ENCODE results near the gene TNFAIP8L2. TPM values are rescaled to one million over a fixed set of nuclear protein-coding genes. Genes with fewer than 3 reads are reported as not detected.

Gene TNFAIP8L2
- total RNA-seq: 1.4 TPM
- long read RNA-seq, partial matches to known transcripts: 0 of 3 reads
- long read RNA-seq, other reads (novel, unspliced or antisense): 1 of 3 reads

- peak; percentile 65 for ATAC-seq
- peak; percentile 73 for DNase-seq
- intact Hi-C loops (cut with micrococcal nuclease): loop anchor here (5.0 kb wide), 1 partner anchor 59 kb away; no protein-coding TSS in a partner anchor
Observed at GRCh38 chr1:151156515-151156819, at the start of gene TNFAIP8L2. TSS of gene TNFAIP8L2 (plus strand) at chr1:151156649. CDS start at chr1:151158698, 2,049 bp downstream.

- intact Hi-C loops (cut with micrococcal nuclease): no loop called here
- ATAC-seq: no peak
- no peak for DNase-seq
Observed at GRCh38 chr1:151106894-151107293, 49.6 kb upstream of the TNFAIP8L2 start.

GRCh38 chr1:151108331-151108730, 48.1 kb upstream of the TNFAIP8L2 start:
- intact Hi-C loops (cut with micrococcal nuclease): no loop called here
- ATAC-seq: no peak

GRCh38 chr1:151113877-151114276, 42.6 kb upstream of the TNFAIP8L2 start:
- intact Hi-C loops (cut with micrococcal nuclease): no loop called here
- DNase-seq: no peak
- no peak for ATAC-seq

More at GRCh38 chr1:151108331-151108730, 48.1 kb upstream of the TNFAIP8L2 start:
- no peak for DNase-seq

DNA sequence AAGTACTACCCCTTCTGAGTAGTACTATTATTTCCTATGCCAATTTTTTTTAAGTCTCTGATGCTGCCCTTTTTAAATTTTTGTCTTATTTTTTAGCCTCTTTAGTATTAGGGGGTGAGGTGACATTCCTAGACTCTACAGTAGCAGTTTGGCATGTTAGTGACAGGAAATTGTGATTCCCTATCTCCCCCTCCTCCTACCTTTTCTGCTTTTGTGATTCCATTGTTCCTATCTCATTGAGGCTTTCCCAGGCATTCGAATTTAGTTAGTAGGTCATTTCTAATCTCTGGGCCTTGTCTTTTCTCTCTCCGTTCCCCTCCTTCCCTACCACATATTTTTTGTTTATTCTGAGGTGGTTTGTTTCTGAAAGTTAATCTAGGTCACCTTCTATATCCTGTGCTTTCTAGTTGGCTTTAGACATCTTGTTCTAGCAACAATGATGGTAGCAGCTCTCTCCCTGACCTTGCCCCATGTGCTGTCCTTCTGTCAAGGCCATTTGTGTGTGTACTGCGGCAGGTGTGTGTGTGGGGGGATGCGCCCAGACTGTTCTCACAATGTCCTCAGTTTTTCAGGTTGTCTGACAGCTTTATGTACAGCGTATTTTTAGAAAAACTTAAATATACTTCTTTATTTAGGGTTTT, 31.6 kb upstream of the TNFAIP8L2 start:
- ATAC-seq (no peak), DNase-seq (no peak)
- intact Hi-C loops (cut with micrococcal nuclease): no loop called here

GRCh38 chr1:151128800-151129199, 27.6 kb upstream of the TNFAIP8L2 start:
- ATAC-seq (no peak), DNase-seq (no peak)
- intact Hi-C loops (cut with micrococcal nuclease): no loop called here

GRCh38 chr1:151130987-151131586, 25.4 kb upstream of the TNFAIP8L2 start:
- ATAC-seq (peak; percentile 90), DNase-seq (peak; percentile 87)
- intact Hi-C loops (cut with micrococcal nuclease): no loop called here

- ATAC-seq (peak; percentile 65), DNase-seq (peak; percentile 52)
- intact Hi-C loops (cut with micrococcal nuclease): no loop called here
Observed at GRCh38 chr1:151131701-151132334, 24.6 kb upstream of the TNFAIP8L2 start.

GRCh38 chr1:151132335-151133017, 24.0 kb upstream of the TNFAIP8L2 start:
- DNase-seq (no peak), ATAC-seq (no peak)
- intact Hi-C loops (cut with micrococcal nuclease): no loop called here

DNA sequence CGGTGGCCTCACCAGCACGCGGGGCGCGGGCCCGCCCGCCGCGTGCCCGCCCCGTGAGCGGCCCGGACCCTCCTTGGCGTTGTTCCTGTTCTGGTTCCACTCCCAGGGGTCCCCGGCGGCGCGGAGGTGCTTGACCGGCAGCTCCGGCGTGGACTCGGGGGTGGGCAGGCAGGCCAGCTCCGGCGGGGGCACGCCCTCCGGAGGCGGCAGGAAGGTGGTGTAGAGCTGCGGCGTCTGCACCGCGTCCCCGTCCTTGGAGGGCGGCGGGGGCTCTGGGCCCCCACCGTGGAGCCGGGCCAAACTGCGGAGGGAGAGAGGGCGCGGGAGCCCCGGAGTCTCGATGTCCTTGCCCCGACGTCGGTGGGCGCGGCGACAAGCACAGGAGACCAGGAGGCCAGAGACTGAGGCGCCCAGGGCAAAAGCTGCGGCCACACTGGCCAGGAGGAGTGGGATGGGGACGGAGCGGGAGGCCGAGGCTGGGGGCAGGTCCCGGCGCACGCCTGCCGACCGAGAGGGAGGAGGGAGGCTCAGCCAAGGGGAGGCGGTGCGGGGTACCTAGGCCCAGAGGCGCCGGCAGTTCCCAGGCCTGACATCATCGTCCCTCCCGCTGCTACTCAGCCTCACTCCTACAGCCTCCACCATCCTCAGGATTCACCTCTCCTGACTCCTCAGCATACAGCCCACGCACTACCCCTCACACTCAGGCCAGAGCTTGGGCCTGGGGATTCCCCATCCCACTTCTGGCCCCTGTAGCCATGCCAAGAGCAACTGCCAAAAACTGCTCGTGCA, 23.2 kb upstream of the TNFAIP8L2 start:
- no peak for DNase-seq
- ATAC-seq: peak; percentile 1
- intact Hi-C loops (cut with micrococcal nuclease): no loop called here

DNA sequence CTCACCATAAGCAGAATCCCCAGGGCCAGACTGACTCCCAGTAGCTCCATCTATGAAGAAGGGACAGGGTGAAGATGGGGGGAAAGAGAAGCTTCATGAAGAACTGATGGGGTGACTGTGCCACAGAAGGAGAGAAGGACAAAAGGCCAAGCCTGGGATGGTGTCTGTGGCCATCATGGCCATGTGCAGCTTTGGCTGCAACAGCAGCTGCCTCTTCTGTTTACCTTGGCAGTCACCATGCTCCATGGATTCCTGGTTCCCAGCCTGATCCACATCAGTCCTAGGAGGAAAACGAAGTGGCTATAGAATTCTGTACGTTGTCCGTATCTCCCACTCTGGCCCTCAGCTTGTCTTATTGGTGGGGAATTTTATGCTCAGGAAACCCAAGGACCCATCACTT, 22.1 kb upstream of the TNFAIP8L2 start:
- DNase-seq (no peak), ATAC-seq (no peak)
- intact Hi-C loops (cut with micrococcal nuclease): no loop called here

DNA sequence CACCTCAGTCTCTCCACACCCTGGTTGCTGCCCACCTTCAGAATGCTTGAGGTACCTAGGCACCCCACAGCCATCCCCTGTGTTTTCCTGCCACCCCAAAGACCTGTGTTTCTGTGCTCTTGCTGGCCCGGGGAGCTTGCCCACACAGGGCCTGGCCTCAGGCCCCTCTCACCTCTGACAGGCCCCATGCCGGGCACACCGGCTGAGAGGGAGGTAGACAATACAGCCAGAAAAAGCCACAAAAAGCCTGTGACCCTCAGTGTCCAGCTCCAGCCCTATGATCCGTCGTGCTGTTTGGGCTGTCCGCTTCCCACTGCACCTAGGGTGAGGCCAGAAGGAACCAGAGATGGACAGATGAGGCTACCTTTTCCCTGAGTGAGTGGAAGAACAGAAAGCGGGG, 21.5 kb upstream of the TNFAIP8L2 start:
- intact Hi-C loops (cut with micrococcal nuclease): no loop called here
- DNase-seq (no peak), ATAC-seq (no peak)

DNA sequence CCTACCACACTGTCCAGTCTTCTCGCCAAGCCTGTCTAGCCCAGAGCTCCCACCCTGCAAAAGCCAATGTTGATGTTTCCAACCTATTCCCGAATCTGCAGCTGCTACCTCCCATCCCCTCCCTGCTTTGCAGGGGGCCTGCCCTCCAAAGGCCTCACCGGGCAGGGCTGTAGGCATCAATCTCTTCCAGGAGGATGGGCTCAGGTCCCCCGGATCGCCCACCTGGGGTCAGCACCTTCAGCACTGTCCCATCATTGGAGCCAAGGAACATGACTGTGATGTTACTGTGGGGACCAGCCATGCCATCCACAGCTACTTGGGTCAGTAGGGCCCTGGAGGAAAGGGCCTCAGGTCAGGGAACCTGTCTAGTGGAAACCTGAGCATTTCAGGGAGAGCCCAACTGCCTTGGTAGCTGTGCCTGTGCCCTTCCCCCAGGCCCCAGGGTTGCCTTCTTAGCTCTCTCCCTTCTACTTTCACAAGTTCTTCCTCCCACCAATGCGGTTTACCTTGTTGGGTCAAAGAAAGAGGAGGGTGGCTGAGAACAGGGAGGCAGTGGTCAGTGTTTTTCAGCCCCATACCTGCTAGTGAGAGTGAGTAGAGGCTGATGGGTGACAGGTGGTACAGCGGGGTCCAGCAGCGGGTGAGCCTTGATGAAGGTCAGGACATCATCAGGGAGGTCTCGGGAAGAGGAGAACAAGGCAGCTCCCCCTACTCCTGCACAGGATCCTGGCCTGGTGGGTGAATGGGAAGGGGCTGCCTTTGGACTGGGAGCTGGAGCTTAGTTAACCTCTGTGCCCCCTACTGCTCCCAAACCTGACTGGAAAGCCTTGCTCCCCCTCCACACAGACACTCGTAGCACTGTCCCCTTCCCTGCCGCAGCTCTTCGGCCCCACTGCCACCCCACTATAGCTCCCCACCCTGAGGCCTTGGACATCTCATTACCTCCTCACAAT, 20.7 kb upstream of the TNFAIP8L2 start:
- DNase-seq (no peak), ATAC-seq (no peak)
- intact Hi-C loops (cut with micrococcal nuclease): no loop called here

GRCh38 chr1:151137789-151138188, 18.7 kb upstream of the TNFAIP8L2 start:
- intact Hi-C loops (cut with micrococcal nuclease): no loop called here
- ATAC-seq: no peak
- no peak for DNase-seq

GRCh38 chr1:151142411-151143056, 13.9 kb upstream of the TNFAIP8L2 start:
- ATAC-seq (peak; percentile 63), DNase-seq (peak; percentile 56)
- intact Hi-C loops (cut with micrococcal nuclease): no loop called here

- intact Hi-C loops (cut with micrococcal nuclease): no loop called here
- ATAC-seq: peak; percentile 24
- peak; percentile 54 for DNase-seq
Observed at GRCh38 chr1:151143057-151143435, 13.4 kb upstream of the TNFAIP8L2 start.

- intact Hi-C loops (cut with micrococcal nuclease): no loop called here
Observed at GRCh38 chr1:151143986-151144385, 12.5 kb upstream of the TNFAIP8L2 start.

More at GRCh38 chr1:151143986-151144385, 12.5 kb upstream of the TNFAIP8L2 start:
- no peak for DNase-seq
- no peak for ATAC-seq

Data from left ventricle myocardium superior (tissue), 1 donor.